HG02623 (cell line): Measurements from ENCODE around the gene GLP1R.

Experiments
- ATAC-seq: cut with Tn5 transposase; IDR thresholded peaks from one replicate; pipeline ENCODE4 v1.9.1; 2021; ENCODE audit warnings: moderate library complexity; ENCODE audit not compliant: unreplicated experiment

Gene GLP1R

GRCh38 chr6:39048481-39049399 lies at the start of gene GLP1R:
Gene GLP1R (plus strand): TSS chr6:39048781. CDS start chr6:39048841, 60 bp downstream.
- no peak for ATAC-seq

GRCh38 chr6:39003072-39003471 lies 45.5 kb upstream of the GLP1R start:
- no peak for ATAC-seq

- ATAC-seq: no peak
Measured at GRCh38 chr6:39003492-39003891, 45.1 kb upstream of the GLP1R start.

DNA sequence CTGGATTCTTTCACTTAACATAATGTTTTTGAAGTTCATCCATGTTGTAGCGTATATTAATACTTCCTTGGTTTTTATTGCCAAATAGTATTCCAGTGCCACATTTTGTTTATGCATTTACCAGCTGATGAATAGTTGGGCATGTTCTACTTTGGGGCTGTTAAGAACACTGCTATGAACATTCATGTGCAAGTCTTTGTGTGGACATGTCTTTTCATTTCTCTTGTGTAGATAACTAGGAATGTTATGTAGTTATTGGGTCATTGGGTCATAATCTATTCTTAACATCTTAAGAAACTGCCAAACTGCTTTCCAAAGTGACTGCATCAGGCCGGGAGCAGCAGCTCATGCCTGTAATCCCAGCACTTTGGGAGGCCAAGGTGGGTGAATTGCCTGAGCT lies 43.8 kb upstream of the GLP1R start:
- ATAC-seq: no peak

DNA sequence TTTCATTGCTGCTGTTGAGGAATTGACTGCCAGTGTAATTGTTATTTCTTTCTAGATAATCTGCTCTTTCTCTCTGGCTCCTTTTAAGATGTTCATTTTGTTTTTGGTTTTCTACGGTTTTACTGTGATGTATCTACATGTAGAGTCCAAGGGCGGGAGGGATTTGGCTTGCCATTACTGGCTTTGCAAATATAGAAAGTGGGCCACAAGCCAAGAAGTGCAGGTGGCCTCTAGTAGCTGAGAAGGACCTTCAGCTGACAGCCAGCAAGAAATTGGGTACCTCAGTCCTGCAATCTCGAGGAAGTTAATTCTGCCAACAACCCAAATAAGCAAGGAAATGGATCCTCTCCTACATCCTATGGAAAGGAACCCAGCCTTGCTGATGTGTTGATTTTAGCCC lies 42.8 kb upstream of the GLP1R start:
- ATAC-seq: no peak

GRCh38 chr6:39007575-39007974 lies 41.0 kb upstream of the GLP1R start:
- no peak for ATAC-seq

GRCh38 chr6:39008737-39009136 lies 39.8 kb upstream of the GLP1R start:
- no peak for ATAC-seq

DNA sequence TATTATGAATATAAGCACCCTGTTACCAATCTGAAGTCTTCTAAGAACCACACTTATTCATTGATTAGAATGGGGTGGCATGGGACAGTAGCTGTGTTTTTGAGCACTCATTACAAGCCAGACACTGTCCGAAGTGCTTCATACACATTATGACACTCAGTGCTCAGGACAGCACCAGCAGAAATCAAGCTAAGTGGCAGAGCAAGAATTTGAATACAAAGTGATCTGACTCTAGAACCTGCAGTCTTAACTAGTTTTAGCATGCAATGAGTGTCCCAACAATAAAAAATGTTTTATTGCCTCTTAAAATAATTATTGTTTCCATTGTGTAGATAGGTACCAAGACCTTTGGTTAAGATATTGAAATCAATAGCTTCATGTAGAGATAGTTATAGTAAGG lies 39.1 kb upstream of the GLP1R start:
- ATAC-seq: no peak

DNA sequence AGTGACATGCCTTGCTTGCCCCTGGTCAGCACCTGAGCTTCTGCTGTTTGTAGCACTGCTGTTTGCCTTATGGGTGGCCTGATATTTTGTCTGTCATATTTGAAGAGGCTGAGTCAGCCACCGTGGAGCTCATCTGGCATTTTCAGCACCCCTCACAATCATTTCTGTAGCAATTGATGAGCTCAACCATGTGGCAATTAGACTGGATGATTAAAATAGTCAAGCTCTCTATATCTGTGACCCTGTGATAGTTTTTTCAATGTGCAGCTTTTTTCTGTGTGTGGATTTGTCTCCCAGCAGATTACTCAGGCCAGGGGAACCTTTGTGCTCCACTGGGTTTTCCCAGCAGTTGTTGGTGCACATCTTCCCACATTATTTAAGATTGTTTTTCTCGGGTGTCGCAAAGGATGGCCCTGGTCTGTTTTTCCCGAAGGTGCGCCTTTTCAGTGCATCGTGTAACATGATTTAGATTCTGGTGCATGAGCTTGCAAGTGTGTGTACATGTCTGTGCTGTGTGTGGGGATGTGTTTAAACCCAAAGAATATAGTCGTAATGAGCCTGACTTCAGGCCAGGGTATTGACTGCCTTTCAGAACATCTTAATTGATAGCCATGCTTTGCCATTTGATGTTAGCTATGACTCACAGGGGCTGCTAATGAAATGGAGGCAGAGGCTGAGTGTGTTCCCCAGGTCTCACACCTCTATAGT lies 31.6 kb upstream of the GLP1R start:
- ATAC-seq: no peak

- ATAC-seq: no peak
Measured at GRCh38 chr6:39017547-39017880, 31.1 kb upstream of the GLP1R start.

GRCh38 chr6:39018103-39018502 lies 30.5 kb upstream of the GLP1R start:
- no peak for ATAC-seq

GRCh38 chr6:39020136-39020535 lies 28.4 kb upstream of the GLP1R start:
- no peak for ATAC-seq

GRCh38 chr6:39021041-39021440 lies 27.5 kb upstream of the GLP1R start:
- ATAC-seq: no peak

DNA sequence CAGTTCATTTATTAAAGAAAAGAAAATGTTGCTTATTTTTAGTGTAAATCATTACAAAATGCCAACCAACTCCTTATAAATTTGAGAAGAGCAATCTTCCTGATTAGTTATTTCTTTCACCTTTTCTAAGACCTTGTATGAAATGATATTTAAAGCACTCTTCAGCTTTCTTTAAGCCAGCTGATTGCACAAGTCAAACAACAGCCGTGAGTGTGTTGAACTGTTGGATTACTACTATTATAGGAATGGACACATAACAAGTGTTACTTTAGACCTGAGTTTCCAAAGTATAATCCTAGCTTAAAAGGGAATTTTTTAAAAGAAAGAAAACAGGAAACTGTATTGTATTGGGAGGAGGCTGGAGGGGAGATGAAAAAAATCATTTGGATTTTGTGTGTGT lies 26.8 kb upstream of the GLP1R start:
- no peak for ATAC-seq

GRCh38 chr6:39026175-39026574 lies 22.4 kb upstream of the GLP1R start:
- no peak for ATAC-seq

- ATAC-seq: peak; percentile 48
Measured at GRCh38 chr6:39029156-39030011, 19.2 kb upstream of the GLP1R start.

DNA sequence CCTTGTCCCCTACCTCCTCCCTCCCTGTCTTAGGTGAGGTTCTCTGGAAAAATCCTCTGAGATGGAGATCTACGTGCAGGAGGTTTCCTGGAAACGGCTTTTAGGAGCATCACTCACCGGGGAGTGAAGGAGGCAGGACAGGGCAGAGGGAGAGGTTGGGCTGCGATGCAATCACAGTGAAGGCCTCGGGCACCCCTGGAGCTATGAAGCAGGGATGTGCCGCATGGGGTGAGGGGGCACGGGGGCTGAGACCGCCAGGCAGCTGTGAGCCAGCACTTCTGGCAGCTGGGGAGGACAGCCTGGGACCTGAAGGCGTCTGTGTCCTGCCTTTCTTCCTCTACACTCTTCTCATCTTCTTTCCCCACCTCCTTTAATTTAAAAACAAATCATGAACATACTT lies 12.9 kb upstream of the GLP1R start:
- no peak for ATAC-seq

GRCh38 chr6:39037082-39037508 lies 11.5 kb upstream of the GLP1R start:
- no peak for ATAC-seq

DNA sequence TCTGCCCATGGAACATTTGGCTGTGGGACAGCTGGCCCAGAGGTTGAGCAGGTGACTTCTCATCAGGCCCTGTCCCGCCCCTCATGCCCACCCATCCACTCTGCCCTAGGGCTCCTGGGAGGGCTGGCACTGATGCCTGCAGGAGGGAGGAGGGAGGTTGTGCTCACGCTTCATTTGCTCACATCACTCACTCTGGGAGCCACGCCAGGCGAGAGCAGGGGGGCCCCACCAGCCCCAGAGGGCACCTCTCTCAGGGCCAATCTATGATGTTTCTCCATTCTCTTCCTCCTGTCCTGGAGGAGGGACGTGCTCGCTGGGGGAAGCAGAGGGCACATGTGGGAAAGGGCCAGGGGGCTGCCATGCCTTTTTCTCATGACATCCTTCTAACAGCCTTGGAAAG lies 10.9 kb upstream of the GLP1R start:
- no peak for ATAC-seq

DNA sequence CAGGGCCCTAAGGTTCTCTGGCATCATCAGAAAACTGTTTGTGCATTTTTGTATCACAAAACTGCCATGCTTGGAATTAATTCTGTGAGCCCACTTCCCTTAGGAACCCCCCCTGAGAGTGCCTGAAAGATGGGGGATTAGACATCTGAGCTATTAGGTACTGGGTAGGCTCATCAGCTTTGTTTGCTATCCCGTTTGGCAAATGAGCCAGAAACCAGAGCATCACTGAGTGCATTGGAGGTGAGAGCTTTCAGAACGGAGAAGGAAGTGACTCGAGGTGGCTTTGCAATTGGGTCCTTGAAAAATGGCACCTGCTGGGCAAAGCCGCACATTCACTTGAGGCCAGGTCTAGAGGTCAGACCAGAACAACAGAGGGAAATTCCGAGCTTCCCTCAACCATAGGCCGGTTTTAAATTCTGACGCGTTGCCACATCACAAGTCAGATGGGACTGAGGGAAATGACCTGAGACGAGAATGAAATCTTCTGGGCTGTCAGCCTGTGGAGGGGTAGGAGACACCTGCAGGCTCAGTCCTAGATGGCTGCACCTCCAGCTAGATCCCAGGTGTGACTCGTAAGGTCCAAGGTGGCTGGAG lies 8.4 kb upstream of the GLP1R start:
- ATAC-seq: no peak

DNA sequence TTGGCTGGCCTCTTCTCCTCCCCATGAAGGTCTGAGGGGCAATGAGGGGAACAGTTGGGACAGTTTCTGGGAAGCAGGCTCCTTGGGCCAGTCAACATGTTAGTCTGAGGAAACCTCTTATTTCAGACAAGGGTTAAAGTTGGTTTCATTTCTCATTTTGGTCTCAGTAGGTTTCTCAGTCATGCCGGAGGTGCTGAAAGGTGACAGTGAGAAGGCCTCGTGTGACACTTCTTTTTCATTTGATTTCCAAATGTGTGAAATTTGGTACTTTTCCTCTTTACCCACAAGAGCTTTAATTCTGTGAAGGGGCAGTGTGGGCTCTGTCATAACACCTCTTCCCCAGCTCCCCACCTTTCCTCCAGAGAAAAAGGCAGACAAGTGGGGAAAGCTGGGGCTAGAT lies 7.5 kb upstream of the GLP1R start:
- ATAC-seq: no peak
